ENCODE measurements around the gene ZFP36L2. TPM values are rescaled to one million over a fixed set of nuclear protein-coding genes. Genes with fewer than 3 reads are reported as not detected.

Gene ZFP36L2
- total and polyA plus RNA-seq, 2 donors: 16.1 to 412 TPM

DNA sequence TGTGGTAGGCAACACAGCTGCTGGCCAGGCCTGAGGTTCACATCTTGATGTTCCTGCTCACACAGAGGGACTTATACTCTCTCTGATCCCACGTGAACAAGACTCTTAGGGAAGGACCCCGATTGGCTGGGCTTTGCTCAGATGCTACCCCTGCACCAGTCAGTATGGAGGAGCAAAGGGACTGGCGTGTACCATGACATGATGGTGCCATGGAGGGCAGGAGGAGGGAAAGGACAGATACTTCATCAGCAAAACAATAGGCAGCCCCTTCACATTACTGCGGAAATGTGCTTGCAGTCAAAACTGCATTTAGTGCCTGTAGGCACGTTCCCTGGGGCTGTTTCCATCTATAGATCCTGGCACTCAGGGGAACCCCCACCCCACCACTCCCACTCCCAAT is 42.7 kb downstream of the ZFP36L2 start:
- H3K36me3 ChIP-seq (ENCODE audit: control insufficient read depth in 2 of 2, insufficient read depth in 2 of 2, low read length in 1 of 2): no peaks in the 10 kb centered on the region
- H3K27ac ChIP-seq (ENCODE audit: low read depth in 1 of 2, low read length in 1 of 2): no peak overlapping the region

GRCh38 chr2:43180897-43181296 is 45.5 kb downstream of the ZFP36L2 start:
- no peaks in the 10 kb centered on the region for H3K36me3 ChIP-seq (ENCODE audit: control insufficient read depth in 2 of 2, insufficient read depth in 2 of 2, low read length in 1 of 2)
- H3K27ac ChIP-seq (ENCODE audit: low read depth in 1 of 2, low read length in 1 of 2): no peak overlapping the region
- no peak overlapping the region for H3K4me3 ChIP-seq (ENCODE audit: low read length in 2 of 2)
- peaks cover 0 to 18% of the 10 kb centered on the region in 2 donors for H3K9me3 ChIP-seq (ENCODE audit: control insufficient read depth in 2 of 2, insufficient read depth in 1 of 2, low read length in 1 of 2)
- WGBS: 99% methylated on average over 8 of the region's 8 CpGs
- peak in 1 of 9 donors; percentile 0 for DNase-seq (ENCODE audit: low read depth in 6 of 9, low spot score in 9 of 9)
- H3K4me1 ChIP-seq (ENCODE audit: control insufficient read depth in 2 of 2, insufficient read depth in 2 of 2, low read length in 2 of 2): peaks cover 4 to 28% of the 10 kb centered on the region in 2 donors
- no peaks in the 10 kb centered on the region for H3K27me3 ChIP-seq (ENCODE audit: control insufficient read depth in 2 of 2, insufficient read depth in 1 of 2, low read length in 1 of 2)

More for the DNA sequence above, 42.7 kb downstream of the ZFP36L2 start:
- no peak overlapping the region for H3K4me3 ChIP-seq (ENCODE audit: low read length in 2 of 2)
- H3K9me3 ChIP-seq (ENCODE audit: control insufficient read depth in 2 of 2, insufficient read depth in 1 of 2, low read length in 1 of 2): peaks cover 0 to 6% of the 10 kb centered on the region in 2 donors
- peaks cover 5 to 33% of the 10 kb centered on the region in 2 donors for H3K4me1 ChIP-seq (ENCODE audit: control insufficient read depth in 2 of 2, insufficient read depth in 2 of 2, low read length in 2 of 2)
- WGBS: 84% methylated on average over 5 of the region's 5 CpGs
- H3K27me3 ChIP-seq (ENCODE audit: control insufficient read depth in 2 of 2, insufficient read depth in 1 of 2, low read length in 1 of 2): no peaks in the 10 kb centered on the region
- DNase-seq (ENCODE audit: low read depth in 6 of 9, low spot score in 9 of 9): no peak

DNA sequence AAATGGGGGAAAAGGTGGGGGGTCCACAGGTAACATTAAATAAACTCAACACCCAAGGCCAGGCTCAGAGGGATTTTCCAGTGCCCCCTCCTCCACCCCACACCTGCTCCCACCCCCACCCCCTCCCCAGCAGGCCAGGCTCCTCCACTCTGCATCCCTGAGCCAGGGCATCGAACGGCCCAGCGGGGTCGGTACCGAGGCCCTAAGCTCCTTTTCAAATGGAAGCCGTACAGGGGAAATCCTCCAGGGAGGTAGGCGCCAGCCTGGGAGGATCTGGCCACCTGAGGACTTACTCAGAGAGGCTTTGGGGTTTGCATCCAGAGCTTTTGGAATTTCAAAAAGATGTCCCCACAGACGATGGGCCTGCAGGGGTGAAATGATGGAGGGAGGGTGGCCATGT is 46.5 kb downstream of the ZFP36L2 start:
- H3K9me3 ChIP-seq (ENCODE audit: control insufficient read depth in 2 of 2, insufficient read depth in 1 of 2, low read length in 1 of 2): peaks cover 0 to 24% of the 10 kb centered on the region in 2 donors
- peaks cover 4 to 33% of the 10 kb centered on the region in 2 donors for H3K4me1 ChIP-seq (ENCODE audit: control insufficient read depth in 2 of 2, insufficient read depth in 2 of 2, low read length in 2 of 2)
- no peaks in the 10 kb centered on the region for H3K27me3 ChIP-seq (ENCODE audit: control insufficient read depth in 2 of 2, insufficient read depth in 1 of 2, low read length in 1 of 2)
- 95% methylated on average over 8 of the region's 8 CpGs for WGBS
- no peaks in the 10 kb centered on the region for H3K36me3 ChIP-seq (ENCODE audit: control insufficient read depth in 2 of 2, insufficient read depth in 2 of 2, low read length in 1 of 2)
- DNase-seq (ENCODE audit: low read depth in 6 of 9, low spot score in 9 of 9): peak in 1 of 9 donors; percentile 0
- no peak overlapping the region for H3K4me3 ChIP-seq (ENCODE audit: low read length in 2 of 2)
- H3K27ac ChIP-seq (ENCODE audit: low read depth in 1 of 2, low read length in 1 of 2): no peak overlapping the region

- WGBS: 69% methylated on average over 18 of the region's 18 CpGs
- DNase-seq (ENCODE audit: low read depth in 6 of 9, low spot score in 9 of 9): peak in 1 of 9 donors; percentile 50
- Histone ChIP-seq H3K36me3 (ENCODE audit: control insufficient read depth in 2 of 2, insufficient read depth in 2 of 2, low read length in 1 of 2) (no peaks in the 10 kb centered on the region), H3K4me1 (ENCODE audit: control insufficient read depth in 2 of 2, insufficient read depth in 2 of 2, low read length in 2 of 2) (peaks cover 4 to 43% of the 10 kb centered on the region in 2 donors), H3K27ac (ENCODE audit: low read depth in 1 of 2, low read length in 1 of 2) (peak overlapping the region; percentile 59 to 62), H3K9me3 (ENCODE audit: control insufficient read depth in 2 of 2, insufficient read depth in 1 of 2, low read length in 1 of 2) (peaks cover 0 to 32% of the 10 kb centered on the region in 2 donors), H3K27me3 (ENCODE audit: control insufficient read depth in 2 of 2, insufficient read depth in 1 of 2, low read length in 1 of 2) (no peaks in the 10 kb centered on the region), H3K4me3 (ENCODE audit: low read length in 2 of 2) (no peak overlapping the region)
These were observed 47.5 kb downstream of the ZFP36L2 start for GRCh38 chr2:43178602-43179542.

DNA sequence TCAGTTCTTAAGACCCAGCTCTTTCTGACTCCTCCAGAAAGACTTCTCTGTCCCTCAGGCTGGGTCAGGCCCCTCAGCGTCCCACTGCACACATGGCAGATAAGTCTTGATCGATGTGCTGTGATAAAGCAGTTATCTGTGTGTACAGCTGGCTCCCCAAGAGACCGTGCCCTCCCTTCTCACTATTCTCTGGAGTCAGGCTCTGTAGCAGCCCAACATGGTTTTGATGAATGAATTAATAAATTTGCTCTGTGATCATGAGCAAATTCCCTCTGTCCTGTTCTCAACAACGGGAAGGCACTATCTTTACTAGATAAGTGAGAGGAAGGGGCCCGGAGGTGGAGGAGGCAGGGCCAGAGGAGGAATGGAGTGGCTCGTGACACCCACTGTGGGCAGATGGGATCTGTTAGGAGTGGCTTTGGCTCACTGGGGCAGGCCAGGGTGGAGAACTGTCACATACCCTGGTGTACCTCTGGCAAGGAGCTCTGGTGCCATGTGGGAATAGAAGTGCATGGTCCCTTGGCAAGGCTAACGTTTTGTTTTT is 48.3 kb downstream of the ZFP36L2 start:
- no peak for DNase-seq (ENCODE audit: low read depth in 6 of 9, low spot score in 9 of 9)
- H3K4me1 ChIP-seq (ENCODE audit: control insufficient read depth in 2 of 2, insufficient read depth in 2 of 2, low read length in 2 of 2): peaks cover 4 to 45% of the 10 kb centered on the region in 2 donors
- no peak overlapping the region for H3K4me3 ChIP-seq (ENCODE audit: low read length in 2 of 2)
- peaks cover 0 to 39% of the 10 kb centered on the region in 2 donors for H3K9me3 ChIP-seq (ENCODE audit: control insufficient read depth in 2 of 2, insufficient read depth in 1 of 2, low read length in 1 of 2)
- H3K27me3 ChIP-seq (ENCODE audit: control insufficient read depth in 2 of 2, insufficient read depth in 1 of 2, low read length in 1 of 2): no peaks in the 10 kb centered on the region
- no peaks in the 10 kb centered on the region for H3K36me3 ChIP-seq (ENCODE audit: control insufficient read depth in 2 of 2, insufficient read depth in 2 of 2, low read length in 1 of 2)
- peak overlapping the region; percentile 10 to 59 for H3K27ac ChIP-seq (ENCODE audit: low read depth in 1 of 2, low read length in 1 of 2)
- WGBS: 85% methylated on average over 7 of the region's 7 CpGs

GRCh38 chr2:43176449-43176848 is 50.0 kb downstream of the ZFP36L2 start:
- 96% methylated on average over 1 of the region's 1 CpG for WGBS

GRCh38 chr2:43175876-43176275 is 50.5 kb downstream of the ZFP36L2 start:
- peak in 1 of 9 donors; percentile 10 for DNase-seq (ENCODE audit: low read depth in 6 of 9, low spot score in 9 of 9)
- Histone ChIP-seq H3K4me1 (ENCODE audit: control insufficient read depth in 2 of 2, insufficient read depth in 2 of 2, low read length in 2 of 2) (peaks cover 7 to 56% of the 10 kb centered on the region in 2 donors), H3K9me3 (ENCODE audit: control insufficient read depth in 2 of 2, insufficient read depth in 1 of 2, low read length in 1 of 2) (peaks cover 0 to 40% of the 10 kb centered on the region in 2 donors), H3K4me3 (ENCODE audit: low read length in 2 of 2) (no peak overlapping the region), H3K27ac (ENCODE audit: low read depth in 1 of 2, low read length in 1 of 2) (no peak overlapping the region), H3K36me3 (ENCODE audit: control insufficient read depth in 2 of 2, insufficient read depth in 2 of 2, low read length in 1 of 2) (no peaks in the 10 kb centered on the region), H3K27me3 (ENCODE audit: control insufficient read depth in 2 of 2, insufficient read depth in 1 of 2, low read length in 1 of 2) (no peaks in the 10 kb centered on the region)
- 93% methylated on average over 9 of the region's 9 CpGs for WGBS

More at GRCh38 chr2:43176449-43176848, 50.0 kb downstream of the ZFP36L2 start:
- Histone ChIP-seq H3K27me3 (ENCODE audit: control insufficient read depth in 2 of 2, insufficient read depth in 1 of 2, low read length in 1 of 2) (no peaks in the 10 kb centered on the region), H3K4me1 (ENCODE audit: control insufficient read depth in 2 of 2, insufficient read depth in 2 of 2, low read length in 2 of 2) (peaks cover 4 to 51% of the 10 kb centered on the region in 2 donors), H3K9me3 (ENCODE audit: control insufficient read depth in 2 of 2, insufficient read depth in 1 of 2, low read length in 1 of 2) (peaks cover 0 to 40% of the 10 kb centered on the region in 2 donors), H3K27ac (ENCODE audit: low read depth in 1 of 2, low read length in 1 of 2) (no peak overlapping the region), H3K4me3 (ENCODE audit: low read length in 2 of 2) (no peak overlapping the region), H3K36me3 (ENCODE audit: control insufficient read depth in 2 of 2, insufficient read depth in 2 of 2, low read length in 1 of 2) (no peaks in the 10 kb centered on the region)
- peak in 1 of 9 donors; percentile 0 for DNase-seq (ENCODE audit: low read depth in 6 of 9, low spot score in 9 of 9)

GRCh38 chr2:43175020-43175441 is 51.4 kb downstream of the ZFP36L2 start:
- WGBS: 56% methylated on average over 1 of the region's 1 CpG
- no peak overlapping the region for H3K4me3 ChIP-seq (ENCODE audit: low read length in 2 of 2)
- peak overlapping the region; percentile 79 to 90 for H3K27ac ChIP-seq (ENCODE audit: low read depth in 1 of 2, low read length in 1 of 2)
- H3K27me3 ChIP-seq (ENCODE audit: control insufficient read depth in 2 of 2, insufficient read depth in 1 of 2, low read length in 1 of 2): no peaks in the 10 kb centered on the region
- no peaks in the 10 kb centered on the region for H3K36me3 ChIP-seq (ENCODE audit: control insufficient read depth in 2 of 2, insufficient read depth in 2 of 2, low read length in 1 of 2)
- peaks cover 15 to 65% of the 10 kb centered on the region in 2 donors for H3K4me1 ChIP-seq (ENCODE audit: control insufficient read depth in 2 of 2, insufficient read depth in 2 of 2, low read length in 2 of 2)
- DNase-seq (ENCODE audit: low read depth in 6 of 9, low spot score in 9 of 9): peak in 1 of 9 donors; percentile 46
- peaks cover 0 to 40% of the 10 kb centered on the region in 2 donors for H3K9me3 ChIP-seq (ENCODE audit: control insufficient read depth in 2 of 2, insufficient read depth in 1 of 2, low read length in 1 of 2)
